Measurements from ENCODE around the gene CCDC136. TPM values are rescaled to one million over a fixed set of nuclear protein-coding genes. Genes with fewer than 3 reads are reported as not detected.
A peak's percentile ranks its signal among the peaks of the same experiment; 100 is the strongest.

CCDC136 gene
- total RNA-seq, 1 experiment from 2014 or later = 11.1 TPM

- Histone ChIP-seq H4K20me1 (ENCODE audit: insufficient read depth) (no peaks in the 10 kb centered on the region), H3K36me3 (ENCODE audit: control insufficient read depth in 1 of 2, insufficient read depth in 2 of 2, low read length in 2 of 2) (peaks cover 3 to 7% of the 10 kb centered on the region in 2 experiments; a peak in 2 of 4 replicates), H3K9me2 (ENCODE audit: insufficient read depth) (no peaks in the 10 kb centered on the region), H3K4me1 (ENCODE audit: control insufficient read depth in 1 of 2, insufficient read depth in 2 of 2, low read length in 2 of 2) (peaks cover 17 to 27% of the 10 kb centered on the region in 2 experiments), H2AFZ (ENCODE audit: low read depth, low read length, poor library complexity, severe bottlenecking) (no peak overlapping the region), H3K27ac (ENCODE audit: low read depth, low read length) (peak overlapping the region; percentile 53), H3K4me2 (ENCODE audit: low read length) (peak overlapping the region; percentile 90), H3K79me2 (ENCODE audit: insufficient read depth, low read length) (peaks cover 23% of the 10 kb centered on the region), H3K9me3 (ENCODE audit: control insufficient read depth in 1 of 2, insufficient read depth in 1 of 2, low read depth in 1 of 2, low read length in 2 of 2) (no peaks in the 10 kb centered on the region), H3K4me3 (replicated peaks in 1 of 2; ENCODE audit: low read depth in 1 of 2, low read length in 2 of 2) (peak overlapping the region; percentile 79 to 96), H3K9ac (ENCODE audit: low read length) (peak overlapping the region; percentile 74), H3K27me3 (ENCODE audit: insufficient read depth, low read length) (no peaks in the 10 kb centered on the region)
- ChIA-PET RAD21 (ENCODE audit: low non-redundant PET in 1 of 2, low total read pairs in 2 of 2, uncharacterized antibody in 2 of 2, unreplicated experiment in 2 of 2) (no interaction called here), CTCF (interaction anchor here (0.9 to 2.3 kb wide), 7 partner anchors 8 to 438 kb away, joined by 3 to 16 read pairs (median 10); no protein-coding TSS in a partner anchor), POLR2A (interaction anchor here (0.8 to 1.5 kb wide), 3 partner anchors 8 to 29 kb away, joined by 3 to 6 read pairs (median 4); no protein-coding TSS in a partner anchor)
- no TSS peak for BruUV-seq (replicated peaks)
- TF ChIP-seq, protein P1, sequence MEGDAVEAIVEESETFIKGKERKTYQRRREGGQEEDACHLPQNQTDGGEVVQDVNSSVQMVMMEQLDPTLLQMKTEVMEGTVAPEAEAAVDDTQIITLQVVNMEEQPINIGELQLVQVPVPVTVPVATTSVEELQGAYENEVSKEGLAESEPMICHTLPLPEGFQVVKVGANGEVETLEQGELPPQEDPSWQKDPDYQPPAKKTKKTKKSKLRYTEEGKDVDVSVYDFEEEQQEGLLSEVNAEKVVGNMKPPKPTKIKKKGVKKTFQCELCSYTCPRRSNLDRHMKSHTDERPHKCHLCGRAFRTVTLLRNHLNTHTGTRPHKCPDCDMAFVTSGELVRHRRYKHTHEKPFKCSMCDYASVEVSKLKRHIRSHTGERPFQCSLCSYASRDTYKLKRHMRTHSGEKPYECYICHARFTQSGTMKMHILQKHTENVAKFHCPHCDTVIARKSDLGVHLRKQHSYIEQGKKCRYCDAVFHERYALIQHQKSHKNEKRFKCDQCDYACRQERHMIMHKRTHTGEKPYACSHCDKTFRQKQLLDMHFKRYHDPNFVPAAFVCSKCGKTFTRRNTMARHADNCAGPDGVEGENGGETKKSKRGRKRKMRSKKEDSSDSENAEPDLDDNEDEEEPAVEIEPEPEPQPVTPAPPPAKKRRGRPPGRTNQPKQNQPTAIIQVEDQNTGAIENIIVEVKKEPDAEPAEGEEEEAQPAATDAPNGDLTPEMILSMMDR (IDR thresholded peaks at IDR 0.05 in 2 of 3, conservative IDR thresholded peaks at IDR 0.05 in 1 of 3; ENCODE audit: borderline replicate concordance in 1 of 3, insufficient read depth in 1 of 3, low read depth in 2 of 3, low read length in 2 of 3) = peak in 2 of 3 experiments; percentile 52 to 59; a peak in 4 of 6 replicates
- TF ChIP-seq EGR1 (IDR thresholded peaks at IDR 0.05; ENCODE audit: low read depth) = no peak
- no peak for TF ChIP-seq TCF7L2 (IDR thresholded peaks at IDR 0.05; ENCODE audit: borderline replicate concordance, extremely low read depth, insufficient read depth, insufficient read length)
- no peak for TF ChIP-seq CEBPB (IDR thresholded peaks at IDR 0.05; ENCODE audit: low read depth)
- no peak for TF ChIP-seq SP1 (IDR thresholded peaks at IDR 0.05; ENCODE audit: low read depth)
- TF ChIP-seq FOSL1 (IDR thresholded peaks at IDR 0.05; ENCODE audit: low read depth) = no peak
- DNase-seq (ENCODE audit: low read depth, low spot score) = peak; percentile 56
- intact Hi-C loops (cut with micrococcal nuclease) = loop anchor here (2.0 kb wide), 1 partner anchor 17 kb away; no protein-coding TSS in a partner anchor
- peak; percentile 70 for ATAC-seq
Observed at GRCh38 chr7:128863433-128863989, 71.7 kb downstream of the CCDC136 start.

- Histone ChIP-seq H4K20me1 (ENCODE audit: insufficient read depth) (no peaks in the 10 kb centered on the region), H3K27ac (ENCODE audit: low read depth, low read length) (no peak overlapping the region), H3K27me3 (ENCODE audit: insufficient read depth, low read length) (no peaks in the 10 kb centered on the region), H3K9me2 (ENCODE audit: insufficient read depth) (no peaks in the 10 kb centered on the region), H3K9me3 (ENCODE audit: control insufficient read depth in 1 of 2, insufficient read depth in 1 of 2, low read depth in 1 of 2, low read length in 2 of 2) (no peaks in the 10 kb centered on the region), H3K4me3 (replicated peaks in 1 of 2; ENCODE audit: low read depth in 1 of 2, low read length in 2 of 2) (no peak overlapping the region), H3K4me2 (ENCODE audit: low read length) (no peak overlapping the region), H3K9ac (ENCODE audit: low read length) (no peak overlapping the region), H3K4me1 (ENCODE audit: control insufficient read depth in 1 of 2, insufficient read depth in 2 of 2, low read length in 2 of 2) (peaks cover 21 to 45% of the 10 kb centered on the region in 2 experiments), H3K36me3 (ENCODE audit: control insufficient read depth in 1 of 2, insufficient read depth in 2 of 2, low read length in 2 of 2) (peaks cover 3 to 7% of the 10 kb centered on the region in 2 experiments; a peak in 2 of 4 replicates), H2AFZ (ENCODE audit: low read depth, low read length, poor library complexity, severe bottlenecking) (no peak overlapping the region), H3K79me2 (ENCODE audit: insufficient read depth, low read length) (peaks cover 23% of the 10 kb centered on the region)
- DNase-seq (ENCODE audit: low read depth, low spot score) (no peak), ATAC-seq (no peak)
- ChIA-PET RAD21 (ENCODE audit: low non-redundant PET in 1 of 2, low total read pairs in 2 of 2, uncharacterized antibody in 2 of 2, unreplicated experiment in 2 of 2) (no interaction called here), CTCF (no interaction called here), POLR2A (no interaction called here)
- intact Hi-C loops (cut with micrococcal nuclease) = no loop called here
- BruUV-seq (replicated peaks) = no TSS peak
- TF ChIP-seq ZBTB33 (IDR thresholded peaks at IDR 0.05; ENCODE audit: extremely low read depth, insufficient replicate concordance, low read length) (no peak), ELF1 (IDR thresholded peaks at IDR 0.05; ENCODE audit: borderline replicate concordance, low read depth) (no peak), REST (IDR thresholded peaks at IDR 0.05; ENCODE audit: low read depth) (no peak), POLR2A (IDR thresholded peaks at IDR 0.05; ENCODE audit: borderline replicate concordance, extremely low read depth, insufficient read depth, insufficient read length) (no peak), EGR1 (IDR thresholded peaks at IDR 0.05; ENCODE audit: low read depth) (no peak), ZFX (IDR thresholded peaks at IDR 0.05) (no peak), EZH2 (IDR thresholded peaks at IDR 0.05) (no peak)
Observed at GRCh38 chr7:128865303-128865702, 73.5 kb downstream of the CCDC136 start.
